Measurements from ENCODE around the gene PALS2.

- TF ChIP-seq CTCF (IDR thresholded peaks at IDR 0.05): no peak
- TF ChIP-seq POLR2AphosphoS5 (IDR thresholded peaks at IDR 0.05): no peak
- no peak for TF ChIP-seq EP300 (IDR thresholded peaks at IDR 0.05)
Measured at GRCh38 chr7:24617957-24618616, 44.8 kb downstream of the PALS2 start.

Measured in stomach (tissue), 4 donors.